GM18951 (cell line): ENCODE measurements around the gene NTRK2.

Experiments used
- POLR2A ChIP-seq: IDR thresholded peaks from 4 replicates; pipeline ENCODE4 v1.6.1; 2011; ENCODE audit warnings: mild to moderate bottlenecking; ENCODE audit not compliant: insufficient read length, insufficient read depth; ENCODE audit errors: extremely low read depth
- in situ Hi-C: fragments of 300-500 bp; cut with MboI; formaldehyde crosslinking; loops from one replicate; pipeline ENCODE4 v1.12.0; 2022; ENCODE audit warnings: low sequenced_read_pairs, mixed read lengths, inconsistent platforms; ENCODE audit not compliant: unreplicated experiment

Gene NTRK2

DNA sequence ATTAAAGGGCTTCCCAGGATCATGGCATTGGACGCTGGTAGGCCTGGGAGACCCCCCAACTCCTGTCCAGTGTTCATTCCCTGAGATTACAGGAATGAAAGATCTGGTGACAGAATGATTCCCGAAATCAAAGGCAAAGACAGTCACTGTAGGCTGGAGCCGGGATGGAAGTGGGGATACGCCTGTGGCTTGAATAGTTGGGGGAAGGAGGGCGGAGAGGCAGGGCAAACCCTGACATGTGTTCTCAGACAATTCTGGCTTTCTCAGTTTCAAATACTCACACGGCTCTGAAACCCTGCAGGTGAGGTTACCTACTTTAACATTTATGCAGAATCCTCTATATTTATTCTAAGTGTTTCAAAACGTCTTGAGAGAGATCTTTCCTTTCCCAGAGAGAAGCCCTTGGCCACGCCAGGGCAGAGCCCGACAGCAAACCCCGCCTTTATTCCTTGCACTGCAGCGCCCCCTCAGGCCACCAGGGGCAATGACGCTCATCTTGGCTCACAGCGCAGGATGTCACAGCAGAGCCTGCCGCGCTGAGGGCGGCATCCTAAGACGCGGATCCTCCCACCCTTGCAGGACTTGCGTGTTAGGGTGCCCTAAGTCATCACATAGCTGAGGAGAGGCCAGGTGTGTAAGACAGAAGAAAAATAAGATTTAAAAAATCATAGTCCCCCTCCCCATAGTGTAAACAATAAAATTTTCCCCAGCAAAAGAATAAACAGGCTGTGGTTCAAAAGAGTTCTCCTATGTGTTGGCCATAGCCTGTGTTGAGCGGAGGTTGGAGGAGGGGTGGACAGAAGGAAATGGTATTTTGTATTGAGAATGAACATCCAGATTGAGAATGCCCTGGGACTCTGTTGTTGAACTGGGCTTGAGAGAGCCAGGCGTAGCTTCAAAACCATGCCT, 284.5 kb downstream of the NTRK2 start:
- no peak for TF ChIP-seq POLR2A
- in situ Hi-C loops = loop anchor here (25.0 kb wide), 1 partner anchor 267 kb away; no protein-coding TSS in a partner anchor

DNA sequence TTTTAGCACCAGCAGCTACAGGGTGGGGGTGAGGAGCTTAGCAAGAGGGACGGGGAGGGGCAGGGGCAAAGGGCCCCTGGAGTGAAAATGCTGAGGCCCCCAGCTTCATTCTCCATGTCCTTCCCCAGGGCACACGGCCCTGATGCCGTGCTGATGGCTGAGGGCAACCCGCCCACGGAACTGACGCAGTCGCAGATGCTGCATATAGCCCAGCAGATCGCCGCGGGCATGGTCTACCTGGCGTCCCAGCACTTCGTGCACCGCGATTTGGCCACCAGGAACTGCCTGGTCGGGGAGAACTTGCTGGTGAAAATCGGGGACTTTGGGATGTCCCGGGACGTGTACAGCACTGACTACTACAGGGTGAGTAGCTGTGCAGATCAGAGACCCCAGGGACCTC, 285.6 kb downstream of the NTRK2 start:
- in situ Hi-C loops = loop anchor here (25.0 kb wide), 1 partner anchor 268 kb away; no protein-coding TSS in a partner anchor
- no peak for TF ChIP-seq POLR2A

DNA sequence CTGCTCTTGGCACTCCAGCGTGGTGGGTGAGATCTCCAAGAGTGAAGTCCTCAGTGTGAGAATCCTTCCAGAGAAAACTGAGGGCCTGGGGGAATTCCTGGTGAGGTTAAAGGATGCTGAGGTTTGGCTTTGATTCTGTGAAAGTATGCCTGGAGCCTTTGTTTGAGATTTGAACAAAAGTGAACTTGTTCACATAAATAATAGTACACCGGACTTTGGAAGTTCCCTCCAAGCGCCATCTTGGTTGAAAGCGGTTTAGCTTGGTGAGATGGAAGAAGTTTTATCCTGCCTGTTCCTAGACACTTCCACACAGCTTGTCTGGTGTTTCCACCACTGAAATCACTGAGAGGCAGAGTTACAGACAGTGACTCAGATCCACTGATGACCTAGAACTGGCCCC, 286.4 kb downstream of the NTRK2 start:
- TF ChIP-seq POLR2A = no peak
- in situ Hi-C loops = loop anchor here (25.0 kb wide), 1 partner anchor 269 kb away; no protein-coding TSS in a partner anchor

DNA sequence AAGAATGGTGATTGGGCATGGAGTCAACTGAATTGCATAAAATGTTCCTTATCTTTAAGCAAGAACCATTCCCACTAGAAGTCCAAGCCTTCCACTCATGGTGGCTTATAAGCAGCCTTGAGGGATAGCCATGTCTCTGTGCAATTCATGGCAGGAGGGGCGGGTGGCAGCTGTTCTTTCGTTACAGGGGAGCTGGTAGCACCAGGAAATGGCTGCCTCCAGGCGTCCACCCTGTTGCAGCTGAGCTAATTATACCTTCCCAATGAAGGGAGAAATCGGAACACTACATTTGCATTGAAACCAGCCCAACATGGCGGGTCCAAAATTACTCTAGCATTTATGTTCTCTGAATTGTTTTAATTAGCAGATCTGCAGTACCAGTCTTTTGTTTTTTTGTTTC, 289.8 kb downstream of the NTRK2 start:
- no peak for TF ChIP-seq POLR2A
- in situ Hi-C loops = loop anchor here (25.0 kb wide), 1 partner anchor 272 kb away; no protein-coding TSS in a partner anchor

DNA sequence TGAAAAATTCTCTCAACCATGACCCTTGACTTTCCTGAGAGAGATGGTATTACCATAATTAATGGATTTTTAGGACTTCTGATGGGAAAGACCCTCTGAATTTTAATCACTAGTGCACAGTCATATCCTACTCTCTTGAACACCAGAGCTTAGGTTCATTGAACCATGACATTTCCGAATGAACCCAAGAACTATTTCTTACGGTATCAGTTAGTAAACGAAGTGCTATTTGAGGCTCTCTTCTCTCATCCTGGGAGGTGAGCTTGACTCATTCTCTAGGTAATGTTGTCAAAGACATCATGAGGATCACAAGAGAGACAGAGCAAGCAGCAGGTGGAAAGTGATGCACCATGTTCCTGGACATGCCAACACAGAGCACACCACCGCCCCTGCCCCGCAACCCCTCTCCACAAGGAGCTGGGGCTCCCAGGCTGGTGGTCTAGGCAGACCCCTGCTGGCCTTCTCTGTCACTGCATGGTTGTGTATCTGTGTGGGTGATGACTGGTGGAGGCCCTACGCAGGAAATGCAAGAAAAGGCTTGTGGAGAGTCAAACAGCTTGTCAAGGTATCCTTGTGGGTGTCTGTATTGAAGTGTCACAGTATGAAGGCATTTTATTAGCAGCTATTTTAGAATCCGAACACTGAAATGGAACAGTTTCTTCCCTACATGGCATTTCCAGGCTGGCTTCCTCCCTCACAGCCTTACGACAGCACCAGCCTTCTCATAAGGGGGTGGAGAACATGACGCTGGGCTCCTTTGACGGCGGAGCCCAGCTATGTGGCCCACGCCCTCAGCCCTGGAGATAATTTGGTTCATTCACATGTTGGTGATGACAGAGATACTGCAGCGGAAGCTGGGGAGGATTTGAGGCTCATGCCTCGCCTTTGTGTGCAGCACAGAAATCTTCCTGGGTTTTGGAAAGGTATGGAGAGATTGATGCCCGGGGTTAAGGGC, 297.6 kb downstream of the NTRK2 start:
- in situ Hi-C loops = loop anchor here (25.0 kb wide), 1 partner anchor 280 kb away; no protein-coding TSS in a partner anchor

DNA sequence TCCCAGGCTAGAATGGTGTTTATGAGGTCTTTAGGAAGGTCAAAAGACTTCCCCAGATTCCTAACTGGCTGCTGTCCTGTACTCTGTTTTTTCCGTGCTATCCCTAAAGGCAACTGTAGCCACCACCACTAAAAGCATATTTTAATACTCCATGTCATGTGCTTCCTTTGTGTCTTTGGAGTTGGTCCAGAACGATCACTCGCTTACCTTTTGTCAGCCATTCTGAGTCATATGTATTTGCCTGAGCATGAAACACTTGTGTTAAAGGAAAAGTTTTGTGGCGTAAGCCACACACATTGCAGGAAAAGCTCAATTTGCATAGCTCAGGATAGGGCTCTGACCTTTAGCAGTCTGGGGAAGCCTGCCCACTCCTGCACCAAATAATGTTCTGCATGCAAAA, 299.6 kb downstream of the NTRK2 start:
- TF ChIP-seq POLR2A = no peak
- in situ Hi-C loops = loop anchor here (25.0 kb wide), 1 partner anchor 282 kb away; no protein-coding TSS in a partner anchor

More for the DNA sequence above, 297.6 kb downstream of the NTRK2 start:
- no peak for TF ChIP-seq POLR2A

DNA sequence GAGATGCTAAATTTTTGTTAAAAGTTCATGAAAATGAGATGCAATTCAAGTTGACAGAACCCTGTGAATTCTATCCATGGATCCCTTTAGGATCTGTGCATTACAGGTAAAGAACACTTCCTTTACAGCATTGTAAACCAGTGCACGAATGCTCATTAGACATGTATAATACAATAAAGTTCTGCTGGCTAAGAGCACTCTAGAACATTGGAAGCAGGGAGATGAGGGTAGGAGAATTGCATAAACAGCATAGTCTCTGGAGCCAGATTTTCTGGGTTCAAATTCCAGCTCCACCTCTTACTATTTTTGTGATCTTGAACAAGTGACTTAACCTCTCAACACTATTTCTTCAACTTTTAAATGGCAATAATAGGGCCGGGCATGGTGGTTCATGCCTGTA, 300.2 kb downstream of the NTRK2 start:
- TF ChIP-seq POLR2A = no peak
- in situ Hi-C loops = loop anchor here (25.0 kb wide), 1 partner anchor 282 kb away; no protein-coding TSS in a partner anchor

DNA sequence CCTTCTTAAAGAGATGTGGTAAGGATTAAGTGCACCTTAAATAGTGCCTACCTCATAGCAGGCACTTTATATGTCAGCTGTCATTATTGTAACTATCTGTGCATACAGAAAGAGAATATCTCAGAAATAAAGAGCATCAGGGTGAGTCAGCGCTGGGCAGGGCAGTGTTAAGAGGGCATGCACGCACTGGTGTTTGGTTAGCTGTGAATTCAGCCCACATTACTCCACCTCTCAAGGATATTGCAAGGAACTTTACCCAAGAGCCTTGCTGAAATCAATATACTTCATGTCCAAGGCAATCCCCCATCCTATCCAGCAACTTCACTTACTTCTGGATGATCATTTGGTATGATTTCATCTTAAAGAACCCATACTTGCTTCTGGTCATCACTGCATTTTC, 300.9 kb downstream of the NTRK2 start:
- in situ Hi-C loops = loop anchor here (25.0 kb wide), 1 partner anchor 283 kb away; no protein-coding TSS in a partner anchor

DNA sequence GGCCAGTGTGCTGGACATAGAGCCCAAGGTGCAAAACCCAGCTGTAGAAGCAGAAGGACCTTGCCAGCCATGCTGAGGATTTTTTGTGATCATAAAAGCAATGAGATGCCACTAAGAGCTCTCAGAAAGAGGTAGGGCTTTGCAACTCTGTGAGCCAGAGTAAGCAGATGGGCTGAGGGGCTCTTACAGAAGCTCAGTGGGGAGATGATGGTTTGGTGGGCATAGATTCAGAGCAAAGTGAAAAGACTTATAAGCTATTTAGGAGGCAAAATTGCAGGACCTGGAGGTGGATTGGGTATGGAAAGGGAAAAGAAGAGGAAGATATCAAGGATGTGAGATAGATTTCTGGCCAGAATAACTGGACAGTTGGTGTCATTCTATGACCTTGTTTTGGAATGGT, 302.0 kb downstream of the NTRK2 start:
- in situ Hi-C loops = loop anchor here (25.0 kb wide), 1 partner anchor 284 kb away; no protein-coding TSS in a partner anchor
- no peak for TF ChIP-seq POLR2A

More for the DNA sequence above, 300.9 kb downstream of the NTRK2 start:
- no peak for TF ChIP-seq POLR2A

DNA sequence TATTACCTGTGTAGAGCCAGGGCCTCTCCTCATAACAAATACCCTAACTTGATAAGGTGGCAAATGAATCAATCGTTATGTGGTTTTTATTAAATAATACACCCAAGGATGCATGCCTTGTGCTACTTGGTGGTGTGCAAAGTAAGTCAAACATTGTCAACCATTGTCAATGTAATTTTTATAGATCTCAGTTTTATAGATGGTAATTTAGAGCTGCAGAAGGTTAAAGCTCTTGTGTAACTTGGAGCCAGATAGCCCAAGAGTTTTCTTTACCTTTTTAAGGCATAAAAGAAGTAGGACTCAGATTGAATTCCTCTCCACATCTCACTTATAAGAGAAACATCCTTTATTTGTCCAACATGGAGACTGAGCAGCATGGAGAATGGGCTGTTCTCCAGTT, 304.7 kb downstream of the NTRK2 start:
- in situ Hi-C loops = loop anchor here (25.0 kb wide), 1 partner anchor 287 kb away; no protein-coding TSS in a partner anchor
- no peak for TF ChIP-seq POLR2A

DNA sequence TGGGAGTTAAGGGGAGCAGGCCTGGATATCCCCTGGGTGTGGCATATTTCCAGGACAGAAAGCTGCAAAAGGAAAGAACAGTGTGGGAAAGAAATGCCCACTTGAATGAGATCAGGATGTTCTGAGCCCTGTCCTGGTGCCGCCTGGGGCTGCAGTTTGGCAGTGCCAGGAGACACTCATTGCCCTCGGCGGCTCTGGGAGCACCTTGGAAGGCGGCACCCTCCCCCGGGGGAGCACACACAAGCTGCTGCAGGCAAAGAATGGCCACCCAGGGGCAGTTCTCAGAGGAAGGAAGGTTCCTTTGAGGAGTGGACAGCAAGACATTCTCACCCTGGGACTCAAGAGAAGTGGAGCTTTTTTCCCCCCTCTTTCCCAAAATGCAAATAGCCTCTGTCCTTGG, 305.3 kb downstream of the NTRK2 start:
- no peak for TF ChIP-seq POLR2A
- in situ Hi-C loops = loop anchor here (25.0 kb wide), 1 partner anchor 288 kb away; no protein-coding TSS in a partner anchor

DNA sequence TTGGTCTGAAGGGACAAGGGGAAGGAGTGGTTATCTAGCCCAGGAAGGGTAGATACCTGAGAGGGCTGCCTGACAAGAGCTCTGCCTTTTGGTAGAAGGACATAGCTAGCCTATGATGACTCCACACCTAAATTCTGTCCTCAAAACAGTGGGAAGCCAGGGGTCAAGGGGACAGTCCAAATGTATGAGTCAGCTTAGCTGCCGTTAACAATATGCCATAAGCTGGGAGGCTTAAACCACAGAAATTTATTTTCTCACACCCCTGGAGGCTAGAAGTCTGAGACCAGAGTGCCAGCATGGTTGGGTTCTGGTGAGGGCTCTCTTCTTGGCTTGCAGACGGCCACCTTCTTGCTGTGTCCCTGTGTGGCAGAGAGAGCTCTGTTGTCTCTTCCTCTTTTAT, 306.4 kb downstream of the NTRK2 start:
- in situ Hi-C loops = no loop called here

DNA sequence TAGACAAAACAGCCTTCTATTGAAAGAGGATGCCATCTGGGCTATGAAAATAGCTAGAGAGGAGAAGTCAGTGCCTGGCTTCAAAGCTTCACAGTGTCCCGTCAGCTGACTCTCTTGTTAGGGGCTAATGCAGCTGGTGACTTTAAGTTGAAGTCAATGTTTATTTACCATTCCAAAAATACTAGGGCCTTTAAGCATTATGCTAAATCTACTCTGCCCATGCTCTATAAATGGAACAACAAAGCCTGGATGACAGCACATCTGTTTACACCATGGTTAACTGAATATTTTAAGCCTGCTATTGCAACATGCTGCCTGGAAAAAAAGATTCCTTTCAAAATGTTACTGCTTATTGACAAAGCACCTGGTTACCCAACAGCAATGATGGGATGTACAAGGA, 309.1 kb downstream of the NTRK2 start:
- in situ Hi-C loops = no loop called here
- no peak for TF ChIP-seq POLR2A

More for the DNA sequence above, 306.4 kb downstream of the NTRK2 start:
- TF ChIP-seq POLR2A = no peak

DNA sequence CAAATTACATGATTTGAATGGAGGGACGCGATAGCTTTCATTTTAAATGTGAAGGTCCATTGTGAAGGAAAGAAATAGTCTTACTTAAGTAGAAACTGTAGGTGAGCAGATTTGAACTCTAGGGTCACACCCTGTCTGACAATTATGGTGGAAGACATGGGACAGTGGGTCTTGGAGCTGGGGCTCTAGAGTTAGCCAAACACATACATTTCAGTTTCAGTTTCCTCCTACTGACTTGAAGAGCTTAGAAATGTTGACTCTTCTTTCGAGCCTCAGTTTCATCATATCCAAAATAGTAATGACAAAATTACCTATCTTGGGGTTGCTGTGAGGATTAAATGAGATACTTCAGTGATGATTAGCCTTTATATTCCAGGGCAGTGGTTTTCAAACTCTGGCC, 314.2 kb downstream of the NTRK2 start:
- TF ChIP-seq POLR2A = no peak
- in situ Hi-C loops = no loop called here
